Measurements from ENCODE around the gene PPM1L. TPM values are rescaled to one million over a fixed set of nuclear protein-coding genes. Genes with fewer than 3 reads are reported as not detected.
"Not testable (repeated sequence)": the region's sequence is repeated elsewhere in the genome, so short reads cannot be mapped to it uniquely, and the experiment has no call there.

Gene PPM1L
- 1.0 and 2.1 TPM in 2 replicates for total RNA-seq

- DNase-seq = peak; percentile 53
Observed at GRCh38 chr3:160755776-160756304, at the start of gene PPM1L. Gene PPM1L (plus strand): TSS chr3:160756231.

- peak; percentile 68 for DNase-seq
Observed at GRCh38 chr3:160707187-160707794, 48.7 kb upstream of the PPM1L start.

- DNase-seq = no peak
Observed at GRCh38 chr3:160709477-160710182, 46.4 kb upstream of the PPM1L start.

- not testable (repeated sequence) for DNase-seq
Observed at GRCh38 chr3:160713144-160713543, 42.9 kb upstream of the PPM1L start.

GRCh38 chr3:160719710-160720109 is 36.3 kb upstream of the PPM1L start:
- DNase-seq = no peak

- peak; percentile 3 for DNase-seq
Observed at GRCh38 chr3:160720123-160720746, 35.8 kb upstream of the PPM1L start.

GRCh38 chr3:160722331-160722730 is 33.7 kb upstream of the PPM1L start:
- DNase-seq = no peak

- DNase-seq = no peak
Observed at GRCh38 chr3:160725338-160725737, 30.7 kb upstream of the PPM1L start.

GRCh38 chr3:160735826-160736225 is 20.2 kb upstream of the PPM1L start:
- no peak for DNase-seq

GRCh38 chr3:160738048-160738447 is 18.0 kb upstream of the PPM1L start:
- no peak for DNase-seq

- DNase-seq = no peak
Observed at GRCh38 chr3:160739079-160739478, 17.0 kb upstream of the PPM1L start.

GRCh38 chr3:160746976-160747375 is 9.1 kb upstream of the PPM1L start:
- DNase-seq = no peak

- no peak for DNase-seq
Observed at GRCh38 chr3:160747422-160747821, 8.6 kb upstream of the PPM1L start.

GRCh38 chr3:160748231-160748630 is 7.8 kb upstream of the PPM1L start:
- DNase-seq = no peak

GRCh38 chr3:160748787-160749186 is 7.2 kb upstream of the PPM1L start:
- DNase-seq = no peak

- no peak for DNase-seq
Observed at GRCh38 chr3:160753953-160754352, 2.1 kb upstream of the PPM1L start.

- DNase-seq = peak; percentile 58
Observed at GRCh38 chr3:160754371-160754854, 1.6 kb upstream of the PPM1L start.

- peak; percentile 94 for DNase-seq
Observed at GRCh38 chr3:160754855-160755747, 930 bp upstream of the PPM1L start.

GRCh38 chr3:160757233-160758106 is 1.4 kb downstream of the PPM1L start:
- no peak for DNase-seq

GRCh38 chr3:160758929-160759577 is 3.0 kb downstream of the PPM1L start:
- no peak for DNase-seq

- no peak for DNase-seq
Observed at GRCh38 chr3:160763073-160763472, 7.0 kb downstream of the PPM1L start.
